Panc1 (cell line): Measurements from ENCODE around the gene SUMO1. TPM values are rescaled to one million over a fixed set of nuclear protein-coding genes. Genes with fewer than 3 reads are reported as not detected.

ENCODE experiments used
- ATAC-seq: fragments of 200-7000 bp; cut with Tn5 transposase; 2 replicates; pipeline ENCODE4 v1.9.1; 2020; ENCODE audit warnings: mild to moderate bottlenecking, moderate library complexity
- BruUV-seq: library from RNA; stranded (reverse); fragments of 400-500 nt; replicated peaks from 2 replicates; lab custom pipeline; 2021; lab: Mats Ljungman, UMichigan
- CTCF ChIA-PET: fragments of 300-600 bp; sonication (Branson Sonifier 250); formaldehyde crosslinking; loops from one replicate; lab custom pipeline; 2022; ENCODE audit warnings: antibody characterized with exemption; lab: Charles Lee
- POLR2A ChIA-PET: fragments of 300-600 bp; sonication (Branson Sonifier 250); formaldehyde crosslinking; loops from one replicate; lab custom pipeline; 2022; ENCODE audit warnings: antibody characterized with exemption; lab: Charles Lee
- DNase-seq: peaks from one replicate; pipeline ENCODE4 v3.0.0-alpha.2; 2010; ENCODE audit warnings: low read depth, low spot score
- H3K27ac ChIP-seq: 2 replicates; pipeline ENCODE4 v1.5.1; 2011; ENCODE audit warnings: mild to moderate bottlenecking, low read length, inconsistent platforms
- H3K27me3 ChIP-seq: fragments of 200-500 bp; sonication (Bioruptor generic); 2 replicates; pipeline ENCODE4 v1.6.0; 2014; ENCODE audit warnings: low read length, inconsistent platforms; ENCODE audit not compliant: control insufficient read depth, insufficient read depth
- H3K36me3 ChIP-seq: fragments of 200-500 bp; sonication (Bioruptor generic); 2 replicates; pipeline ENCODE4 v1.5.1; 2014; ENCODE audit warnings: inconsistent platforms, mild to moderate bottlenecking, low read length, moderate library complexity; ENCODE audit not compliant: control insufficient read depth, insufficient read depth
- H3K4me1 ChIP-seq: 2 replicates; pipeline ENCODE4 v1.5.1; 2011; ENCODE audit warnings: inconsistent platforms, mild to moderate bottlenecking, low read length, moderate library complexity; ENCODE audit not compliant: control insufficient read depth, insufficient read depth
- H3K4me3 ChIP-seq, 2 experiments: 2 replicates each; pipeline ENCODE4 v1.5.1; 2011 to 2012; ENCODE audit warnings: low read depth in 2 of 2, low read length in 2 of 2, mild to moderate bottlenecking in 2 of 2, inconsistent platforms in 1 of 2, moderate library complexity in 1 of 2
- H3K9me3 ChIP-seq: fragments of 200-500 bp; sonication (Bioruptor generic); 2 replicates; pipeline ENCODE4 v1.5.1; 2014; ENCODE audit warnings: low read depth, mild to moderate bottlenecking, inconsistent platforms, low read length, moderate library complexity; ENCODE audit not compliant: control insufficient read depth, insufficient read depth
- POLR2AphosphoS5 ChIP-seq: IDR thresholded peaks from 2 replicates; pipeline ENCODE4 v1.6.1; 2012; ENCODE audit warnings: mild to moderate bottlenecking, low read depth, low read length, moderate library complexity
- REST ChIP-seq, 2 experiments: IDR thresholded peaks; 2 replicates each; pipeline ENCODE4 v1.6.1; 2011 to 2012; ENCODE audit warnings: low read depth in 2 of 2, control low read depth in 1 of 2, low read length in 1 of 2, mild to moderate bottlenecking in 1 of 2, moderate library complexity in 1 of 2; ENCODE audit not compliant: insufficient read depth in 1 of 2
- SIN3A ChIP-seq: IDR thresholded peaks from 2 replicates; pipeline ENCODE4 v1.6.1; 2012; ENCODE audit warnings: low read depth, mild to moderate bottlenecking, low read length, moderate library complexity, borderline replicate concordance; ENCODE audit not compliant: insufficient read depth
- TCF7L2 ChIP-seq: IDR thresholded peaks from 2 replicates; pipeline ENCODE4 v1.6.1; 2011; ENCODE audit warnings: mild to moderate bottlenecking, low read depth, low read length, inconsistent platforms
- in situ Hi-C: cut with HindIII; loops from 2 replicates; pipeline ENCODE4 v1.10.0; 2016; ENCODE audit warnings: low sequenced_read_pairs, low pct_unique_long_range_greater_than_20kb
- intact Hi-C: fragments of 100-400 bp; cut with micrococcal nuclease; formaldehyde crosslinking; loops from one replicate; pipeline ENCODE4 v1.10.0; 2022; ENCODE audit not compliant: unreplicated experiment
- total RNA-seq: library from RNA; stranded (reverse); gene quantifications from one replicate; pipeline ENCODE4 v1.2.1, GENCODE V29; 2021; ENCODE audit not compliant: unreplicated experiment
- TF ChIP-seq, protein P1 (sequence below): fragments of 450-650 bp; IDR thresholded peaks from 2 replicates; pipeline ENCODE4 v1.5.1; 2017; ENCODE audit warnings: mild to moderate bottlenecking

SUMO1 gene
- total RNA-seq, 1 experiment from 2014 or later: 137 TPM

DNA sequence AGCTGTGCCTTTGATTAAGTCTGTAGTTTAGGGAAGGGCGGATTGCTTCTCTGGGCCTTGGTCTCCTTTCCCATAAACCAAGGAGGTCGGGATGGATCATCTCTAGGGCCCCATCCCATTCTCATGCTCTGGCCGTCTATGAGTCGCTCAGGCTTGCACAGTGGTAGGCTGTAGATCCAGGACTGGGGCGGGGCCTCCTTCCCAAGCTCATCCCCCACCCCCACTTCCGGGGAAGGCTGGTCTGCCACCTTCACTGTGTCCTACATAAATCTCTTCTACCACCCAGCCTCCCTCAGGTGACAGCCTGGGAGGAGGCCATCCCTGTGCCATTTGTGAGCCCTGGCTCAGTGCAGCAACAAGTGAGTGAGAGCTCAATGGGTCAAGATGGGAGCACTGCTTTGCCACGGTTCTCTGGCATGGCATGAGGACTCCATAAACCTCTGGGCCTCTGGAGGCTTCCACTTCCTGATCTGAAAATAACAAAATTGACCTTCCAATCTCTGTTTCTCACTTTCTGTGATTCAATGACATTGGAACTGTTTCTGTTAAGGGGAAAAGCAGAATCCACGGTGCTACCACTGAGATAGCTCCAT, 68.5 kb downstream of the SUMO1 start:
- no peak for ATAC-seq
- no peak overlapping the region for H3K27ac ChIP-seq
- POLR2A ChIA-PET: interaction anchor here (0.6 kb wide), 1 partner anchor 405 kb away, joined by 6 read pairs; no protein-coding TSS in a partner anchor
- no peak for TF ChIP-seq TCF7L2
- no peak for TF ChIP-seq POLR2AphosphoS5
- TF ChIP-seq REST (IDR thresholded peaks at IDR 0.05; ENCODE audit: insufficient read depth in 1 of 2, low read depth in 2 of 2, low read length in 1 of 2): no peak
- no peak for TF ChIP-seq SIN3A
- TF ChIP-seq, protein P1, sequence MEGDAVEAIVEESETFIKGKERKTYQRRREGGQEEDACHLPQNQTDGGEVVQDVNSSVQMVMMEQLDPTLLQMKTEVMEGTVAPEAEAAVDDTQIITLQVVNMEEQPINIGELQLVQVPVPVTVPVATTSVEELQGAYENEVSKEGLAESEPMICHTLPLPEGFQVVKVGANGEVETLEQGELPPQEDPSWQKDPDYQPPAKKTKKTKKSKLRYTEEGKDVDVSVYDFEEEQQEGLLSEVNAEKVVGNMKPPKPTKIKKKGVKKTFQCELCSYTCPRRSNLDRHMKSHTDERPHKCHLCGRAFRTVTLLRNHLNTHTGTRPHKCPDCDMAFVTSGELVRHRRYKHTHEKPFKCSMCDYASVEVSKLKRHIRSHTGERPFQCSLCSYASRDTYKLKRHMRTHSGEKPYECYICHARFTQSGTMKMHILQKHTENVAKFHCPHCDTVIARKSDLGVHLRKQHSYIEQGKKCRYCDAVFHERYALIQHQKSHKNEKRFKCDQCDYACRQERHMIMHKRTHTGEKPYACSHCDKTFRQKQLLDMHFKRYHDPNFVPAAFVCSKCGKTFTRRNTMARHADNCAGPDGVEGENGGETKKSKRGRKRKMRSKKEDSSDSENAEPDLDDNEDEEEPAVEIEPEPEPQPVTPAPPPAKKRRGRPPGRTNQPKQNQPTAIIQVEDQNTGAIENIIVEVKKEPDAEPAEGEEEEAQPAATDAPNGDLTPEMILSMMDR: no peak
- no peak overlapping the region for H3K4me3 ChIP-seq
- no TSS peak for BruUV-seq
- H3K4me1 ChIP-seq: no peaks in the 10 kb centered on the region; the same call in 1 of the 2 replicates
- intact Hi-C loops: no loop called here
- in situ Hi-C loops: no loop called here
- no peaks in the 10 kb centered on the region for H3K36me3 ChIP-seq
- no peaks in the 10 kb centered on the region for H3K27me3 ChIP-seq
- CTCF ChIA-PET: no interaction called here
- DNase-seq: no peak
- no peaks in the 10 kb centered on the region for H3K9me3 ChIP-seq

DNA sequence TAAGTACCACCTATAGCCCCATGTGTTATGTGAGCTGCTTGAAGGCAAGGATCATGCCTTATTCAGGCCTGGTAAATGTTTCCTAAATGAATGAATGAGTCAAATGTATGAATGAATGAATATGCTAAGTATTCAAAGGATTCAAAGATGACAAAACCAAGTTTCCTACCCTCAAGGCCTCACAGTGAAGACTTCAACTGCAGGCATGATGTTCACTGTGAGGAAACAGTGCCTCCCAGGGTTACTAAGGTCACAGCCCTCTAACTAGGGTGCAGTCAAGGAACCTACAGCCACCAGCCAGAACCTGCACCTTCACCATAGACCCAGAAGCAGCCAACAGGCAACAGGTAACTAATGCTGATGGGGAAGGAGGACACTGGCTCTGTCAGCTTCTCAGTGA, 69.3 kb downstream of the SUMO1 start:
- ChIA-PET POLR2A (no interaction called here), CTCF (no interaction called here)
- ATAC-seq: no peak
- DNase-seq: no peak
- H3K27me3 ChIP-seq: no peaks in the 10 kb centered on the region
- H3K27ac ChIP-seq: no peak overlapping the region
- no peaks in the 10 kb centered on the region for H3K36me3 ChIP-seq
- in situ Hi-C loops: no loop called here
- intact Hi-C loops: no loop called here
- no TSS peak for BruUV-seq
- no peak for TF ChIP-seq POLR2AphosphoS5
- no peak for TF ChIP-seq REST (IDR thresholded peaks at IDR 0.05; ENCODE audit: insufficient read depth in 1 of 2, low read depth in 2 of 2, low read length in 1 of 2)
- TF ChIP-seq TCF7L2: no peak
- TF ChIP-seq, protein P1: no peak
- no peak for TF ChIP-seq SIN3A
- H3K4me1 ChIP-seq: no peaks in the 10 kb centered on the region; the same call in 1 of the 2 replicates
- H3K4me3 ChIP-seq: no peak overlapping the region
- no peaks in the 10 kb centered on the region for H3K9me3 ChIP-seq
